Measurements from ENCODE around the gene TSPAN14.

DNA sequence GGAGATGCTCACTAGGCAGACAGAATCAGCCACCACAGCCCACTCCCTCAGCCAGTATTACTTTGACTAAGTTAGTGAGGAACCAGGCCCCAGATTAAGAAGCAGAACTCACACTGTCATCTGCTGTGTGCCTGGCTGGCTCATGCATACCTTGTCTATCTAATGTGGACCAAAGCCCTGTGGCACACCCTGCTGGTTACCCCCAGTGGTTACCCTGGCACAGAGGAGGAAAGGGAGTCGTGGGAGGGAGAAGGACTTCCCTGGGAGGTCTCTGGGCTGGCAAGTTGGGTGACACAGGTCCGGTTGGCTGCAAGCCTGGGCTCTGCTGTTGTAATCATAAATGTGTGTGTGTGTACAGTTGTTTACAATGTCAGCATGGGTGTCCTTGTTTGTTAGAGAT is 76.1 kb downstream of the TSPAN14 start:
- TF ChIP-seq CTCF (IDR thresholded peaks at IDR 0.05), result peak in 1 of 6 experiments; percentile 12
- TF ChIP-seq POLR2A (IDR thresholded peaks at IDR 0.05), result no peak
